K562 (cell line): Measurements from ENCODE around the gene DYRK1A. TPM values are rescaled to one million over a fixed set of nuclear protein-coding genes. Genes with fewer than 3 reads are reported as not detected.

Experiments
- ATAC-seq: fragments of 200-7000 bp; cut with Tn5 transposase; 3 replicates; pipeline ENCODE4 v1.9.1; 2020; ENCODE audit warnings: moderate library complexity
- BruUV-seq: library from RNA; stranded (reverse); fragments of 400-500 nt; replicated peaks from 2 replicates; lab custom pipeline; 2021; lab: Mats Ljungman, UMichigan
- CTCF ChIA-PET: fragments of 300-600 bp; formaldehyde crosslinking; extraction: SDS; loops from one replicate; lab custom pipeline; 2021; ENCODE audit warnings: low intra/inter-chr PET ratio; lab: Yijun Ruan, JAX
- POLR2A ChIA-PET: fragments of 300-600, 350-650 bp; sonication (Branson Sonifier 250); formaldehyde crosslinking; extraction: SDS; loops from one replicate; lab custom pipeline; 2021; ENCODE audit warnings: antibody characterized with exemption, inconsistent platforms; lab: Yijun Ruan, JAX
- DNase-seq, 4 experiments: peaks; one replicate each; pipeline versions ENCODE4 v3.0.0 to v3.0.0-alpha.2; 2011 to 2018; ENCODE audit warnings: low spot score in 3 of 4, mixed read lengths in 3 of 4; ENCODE audit errors: extremely low read depth in 1 of 4
- FAIRE-seq: peaks from 2 replicates; lab custom pipeline; 2011; peaks lifted over from hg19 to GRCh38; lab: Jason Lieb, UNC
- H2AFZ ChIP-seq: 2 replicates; pipeline ENCODE4 v1.6.0; 2011; ENCODE audit warnings: low read depth, low read length, control low read depth, inconsistent platforms
- H3K27ac ChIP-seq: fragments of 200-600 bp; 3 replicates; pipeline ENCODE4 v1.8.0; 2011; ENCODE audit warnings: low read depth, mild to moderate bottlenecking, control low read depth, inconsistent platforms, low read length, moderate library complexity, mixed read lengths; ENCODE audit errors: extremely low read depth
- H3K27me3 ChIP-seq, 2 experiments: fragments of 300-600 bp in 1 of 2; 2 replicates in 1 of 2; 3 replicates in 1 of 2; pipeline versions ENCODE4 v1.6.0 to v1.8.0; 2011; ENCODE audit warnings: inconsistent platforms in 2 of 2, low read length in 2 of 2, mild to moderate bottlenecking in 1 of 2, mixed read lengths in 1 of 2, moderate library complexity in 1 of 2; ENCODE audit not compliant: control insufficient read depth in 2 of 2, insufficient read depth in 2 of 2
- H3K36me3 ChIP-seq: fragments of 300-600 bp; 3 replicates; pipeline ENCODE4 v1.8.0; 2011; ENCODE audit warnings: mild to moderate bottlenecking, low read length, inconsistent platforms; ENCODE audit not compliant: control insufficient read depth, insufficient read depth
- H3K4me1 ChIP-seq, 2 experiments: fragments of 200-600 bp in 1 of 2; replicated peaks in 1 of 2; 2 replicates in 1 of 2; 3 replicates in 1 of 2; pipeline versions ENCODE4 v1.5.1 to v1.8.0; 2011; ENCODE audit warnings: inconsistent platforms in 2 of 2, low read length in 2 of 2, mild to moderate bottlenecking in 1 of 2, mixed read lengths in 1 of 2, moderate library complexity in 1 of 2; ENCODE audit not compliant: control insufficient read depth in 2 of 2, insufficient read depth in 2 of 2
- H3K4me2 ChIP-seq: 2 replicates; pipeline ENCODE4 v1.6.1; 2011; ENCODE audit warnings: low read length, control low read depth, inconsistent platforms, mixed read lengths; ENCODE audit not compliant: insufficient read depth
- H3K4me3 ChIP-seq: fragments of 200-600 bp; sonication (generic), shearing (Covaris generic); 2 replicates; pipeline ENCODE4 v1.5.1; 2016; ENCODE audit warnings: control low read depth, inconsistent platforms
- H3K79me2 ChIP-seq: fragments of 200-600 bp; 3 replicates; pipeline ENCODE4 v1.8.0; 2011; ENCODE audit warnings: low read length, inconsistent platforms; ENCODE audit not compliant: control insufficient read depth, insufficient read depth
- H3K9ac ChIP-seq, 2 experiments: 2 replicates each; pipeline versions ENCODE4 v1.6.0 to v1.6.1; 2011; ENCODE audit warnings: low read depth in 2 of 2, low read length in 2 of 2, control low read depth in 1 of 2, inconsistent platforms in 1 of 2, mild to moderate bottlenecking in 1 of 2, mixed read lengths in 1 of 2; ENCODE audit not compliant: insufficient read depth in 1 of 2
- H3K9me1 ChIP-seq: one replicate; pipeline ENCODE4 v1.6.0; 2011; ENCODE audit warnings: inconsistent platforms, mild to moderate bottlenecking, low read length, moderate library complexity; ENCODE audit not compliant: control insufficient read depth, insufficient read depth
- H3K9me3 ChIP-seq: replicated peaks from 2 replicates; pipeline ENCODE4 v1.5.1; 2011; ENCODE audit warnings: low read depth, low read length, inconsistent platforms; ENCODE audit not compliant: control insufficient read depth, insufficient read depth
- H4K20me1 ChIP-seq: replicated peaks from 2 replicates; pipeline ENCODE4 v1.6.1; 2011; ENCODE audit warnings: low read length, inconsistent platforms, mixed read lengths; ENCODE audit not compliant: control insufficient read depth, insufficient read depth
- CAMTA2 ChIP-seq: fragments of 250-450 bp; sonication (Bioruptor Pico); conservative IDR thresholded peaks from 2 replicates; pipeline ENCODE4 v1.5.1; 2022
- CEBPG ChIP-seq, 3 experiments: fragments of 200-800 bp in 1 of 3; sonication (Bioruptor generic) in 1 of 3; sonication (generic) in 1 of 3; formaldehyde crosslinking in 1 of 3; IDR thresholded peaks in 2 of 3; conservative IDR thresholded peaks in 1 of 3; 2 replicates each; pipeline versions ENCODE4 v1.6.1 to v1.8.0; 2016 to 2022; ENCODE audit warnings: missing compliant biosample characterization in 2 of 3, missing genetic modification characterization in 2 of 3, mild to moderate bottlenecking in 1 of 3, missing genetic modification reagents in 1 of 3
- CHD2 ChIP-seq: IDR thresholded peaks from 2 replicates; pipeline ENCODE4 v1.6.1; 2011; ENCODE audit warnings: low read depth, low read length
- DMBX1 ChIP-seq: fragments of 250-450 bp; sonication (Bioruptor Pico); IDR thresholded peaks from 2 replicates; pipeline ENCODE4 v1.8.0; 2022; ENCODE audit warnings: inconsistent platforms, mild to moderate bottlenecking, moderate library complexity, borderline replicate concordance
- DPF2 ChIP-seq: fragments of 450-650 bp; IDR thresholded peaks from 2 replicates; pipeline ENCODE4 v1.6.1; 2016
- EP400 ChIP-seq: fragments of 450-650 bp; IDR thresholded peaks from 2 replicates; pipeline ENCODE4 v1.6.1; 2017; ENCODE audit warnings: antibody characterized with exemption, mild to moderate bottlenecking, moderate library complexity
- FOXJ2 ChIP-seq: fragments of 200-800 bp; sonication (Bioruptor generic); IDR thresholded peaks from 2 replicates; pipeline ENCODE4 v1.6.1; 2016; ENCODE audit warnings: missing genetic modification characterization, missing compliant biosample characterization
- GABPB1 ChIP-seq: sonication (generic); formaldehyde crosslinking; IDR thresholded peaks from 2 replicates; pipeline ENCODE4 v1.8.0; 2022; ENCODE audit warnings: mild to moderate bottlenecking, missing genetic modification reagents
- GTF2A2 ChIP-seq: IDR thresholded peaks from 2 replicates; pipeline ENCODE4 v1.6.1; 2016; ENCODE audit warnings: mild to moderate bottlenecking, missing genetic modification characterization, missing compliant biosample characterization
- LCOR ChIP-seq: sonication (generic); formaldehyde crosslinking; IDR thresholded peaks from 2 replicates; pipeline ENCODE4 v1.8.0; 2022; ENCODE audit warnings: mild to moderate bottlenecking, missing genetic modification reagents
- MAFG ChIP-seq: fragments of 450-650 bp; conservative IDR thresholded peaks from 2 replicates; pipeline ENCODE4 v1.6.1; 2016; ENCODE audit warnings: missing genetic modification characterization, missing compliant biosample characterization
- NUFIP1 ChIP-seq: fragments of 450-650 bp; IDR thresholded peaks from 2 replicates; pipeline ENCODE4 v1.6.1; 2018; ENCODE audit not compliant: partially characterized antibody
- POLR2H ChIP-seq: IDR thresholded peaks from 2 replicates; pipeline ENCODE4 v1.6.1; 2016; ENCODE audit warnings: missing genetic modification characterization, low read depth, mild to moderate bottlenecking, control low read depth, missing compliant biosample characterization, moderate library complexity
- RNF2 ChIP-seq: sonication (generic); IDR thresholded peaks from 2 replicates; pipeline ENCODE4 v1.6.1; 2016
- SAFB2 ChIP-seq: fragments of 200-400 bp; formaldehyde crosslinking; IDR thresholded peaks from 2 replicates; pipeline ENCODE4 v1.6.1; 2018; ENCODE audit warnings: borderline replicate concordance, low read length, low read depth, moderate library complexity; ENCODE audit not compliant: severe bottlenecking
- SMARCB1 ChIP-seq: IDR thresholded peaks from 2 replicates; pipeline ENCODE4 v1.6.1; 2011; ENCODE audit warnings: improper control_type of control experiment, low read depth; ENCODE audit not compliant: insufficient read length
- STAT6 ChIP-seq: sonication (generic); formaldehyde crosslinking; IDR thresholded peaks from 2 replicates; pipeline ENCODE4 v1.8.1; 2023; ENCODE audit warnings: mild to moderate bottlenecking, missing genetic modification reagents
- TEAD2 ChIP-seq: fragments of 450-650 bp; IDR thresholded peaks from 2 replicates; pipeline ENCODE4 v1.6.1; 2016; ENCODE audit warnings: missing genetic modification characterization, control low read depth, missing compliant biosample characterization
- THRA ChIP-seq: fragments of 450-650 bp; IDR thresholded peaks from 2 replicates; pipeline ENCODE4 v1.6.1; 2017; ENCODE audit warnings: mild to moderate bottlenecking, moderate library complexity
- WHSC1 ChIP-seq: IDR thresholded peaks from one replicate; pipeline ENCODE4 v1.6.1; 2012; ENCODE audit warnings: low read length, control low read depth, inconsistent platforms
- ZNF134 ChIP-seq: fragments of 250-450 bp; sonication (Bioruptor Pico); conservative IDR thresholded peaks from 2 replicates; pipeline ENCODE4 v1.4.0; 2020
- ZNF23 ChIP-seq: fragments of 250-450 bp; sonication (Bioruptor Pico); IDR thresholded peaks from 2 replicates; pipeline ENCODE4 v1.4.0; 2020; ENCODE audit warnings: mild to moderate bottlenecking
- WGBS: fragments of 100-300 bp; shearing (Covaris generic); methylation state at CpG from one replicate; pipeline ENCODE4 v1.1.6; 2016; ENCODE audit warnings: low coverage, mixed read lengths; ENCODE audit not compliant: insufficient coverage; ENCODE audit errors: missing lambda C conversion rate; 5-methylcytosine and 5-hydroxymethylcytosine counted together
- in situ Hi-C: fragments of 300-500 bp; cut with MboI; formaldehyde crosslinking; loops from 4 replicates; pipeline ENCODE4 v1.15.0; 2018; ENCODE audit warnings: inconsistent platforms, mixed read lengths
- intact Hi-C: fragments of 100-400 bp; cut with micrococcal nuclease; formaldehyde crosslinking; loops from 2 replicates; pipeline ENCODE4 v1.14.2; 2022
- polyA plus RNA-seq, 8 experiments: library from polyadenylated mRNA; depleted of rRNA in 4 of 8; stranded (reverse) in 5 of 8; unstranded in 3 of 8; fragments of >200 nt; fragmentation: Nextera tagmentation in 2 of 8; fragmentation: Illumina TruSeq in 1 of 8; extraction: Ambion mirVana in 2 of 8; extraction: Trizol in 1 of 8; gene quantifications; 2 replicates each; pipeline versions ENCODE4 v1.2.1 to v1.2.3, GENCODE V29; 2011 to 2014; ENCODE audit warnings: inconsistent platforms in 1 of 8, missing spikeins in 1 of 8
- total RNA-seq, 7 experiments: library from RNA; depleted of rRNA in 6 of 7; stranded (reverse); fragments of >200 nt in 6 of 7; fragmentation: Illumina TruSeq in 2 of 7; extraction: Trizol in 2 of 7; gene quantifications; 2 replicates each; pipeline versions ENCODE4 v1.2.1 to v1.2.3, GENCODE V29; 2011 to 2021; ENCODE audit warnings: low replicate concordance in 1 of 7

DYRK1A gene
- total and polyA plus RNA-seq, 9 of the 15 experiments (the other 6 are each of a cell fraction or from before 2014, with no cell fraction given) = 3.7 to 64.8 (median 42.3) TPM

GRCh38 chr21:37371041-37371397 is 4.4 kb downstream of the DYRK1A start:
- BruUV-seq = no TSS peak
- Histone ChIP-seq H3K79me2 (peaks cover 95% of the 10 kb centered on the region), H3K36me3 (peaks cover 10% of the 10 kb centered on the region; the same call in 2 of the 3 replicates), H3K27ac (peak overlapping the region; percentile 97), H2AFZ (no peak overlapping the region), H3K9me1 (no peaks in the 10 kb centered on the region), H3K4me1 (peaks cover 18 to 38% of the 10 kb centered on the region in 2 experiments), H3K9me3 (no peaks in the 10 kb centered on the region), H3K4me2 (peak overlapping the region; percentile 80), H3K9ac (peak overlapping the region in 1 of 2 experiments; percentile 95; a peak in 2 of 4 replicates), H3K4me3 (peak overlapping the region; percentile 88), H4K20me1 (peaks cover 23% of the 10 kb centered on the region), H3K27me3 (no peaks in the 10 kb centered on the region)
- ChIA-PET POLR2A (interaction anchor here (0.8 to 10.5 kb wide), 7 partner anchors 12 to 303 kb away, joined by 3 to 109 read pairs (median 4); no protein-coding TSS in a partner anchor), CTCF (no interaction called here)
- FAIRE-seq (no peak), ATAC-seq (no peak), DNase-seq (no peak)
- WGBS = 28% methylated on average over 2 of the region's 2 CpGs
- in situ Hi-C loops (no loop called here), intact Hi-C loops (loop anchor here (2.0 to 10.0 kb wide), 3 partner anchors 66 to 286 kb away; partner anchors contain the start of gene VPS26C)
- no peak for TF ChIP-seq DMBX1
- TF ChIP-seq MAFG (tag) = no peak
- no peak for TF ChIP-seq ZNF134 (CRISPR knock-in tag)
- peak; percentile 78 for TF ChIP-seq SMARCB1
- no peak for TF ChIP-seq TEAD2 (tag)
- no peak for TF ChIP-seq EP400
- TF ChIP-seq SAFB2 = no peak
- 0 out of 2 replicates have a peak, but pooled peaks have one; percentile 0 for TF ChIP-seq GABPB1 (CRISPR knock-in tag)
- no peak for TF ChIP-seq STAT6 (CRISPR knock-in tag)
- TF ChIP-seq POLR2H (tag) = 0 out of 2 replicates have a peak, but pooled peaks have one; percentile 39
- no peak for TF ChIP-seq THRA
- TF ChIP-seq GTF2A2 (tag) = no peak
- TF ChIP-seq CHD2 = no peak
- TF ChIP-seq ZNF23 (CRISPR knock-in tag) = no peak
- no peak for TF ChIP-seq WHSC1
- no peak for TF ChIP-seq CAMTA2 (CRISPR knock-in tag)
- TF ChIP-seq FOXJ2 (tag) = no peak
- TF ChIP-seq RNF2 = no peak
- TF ChIP-seq DPF2 = peak; percentile 28; the same call in 1 of the 2 replicates
- no peak for TF ChIP-seq CEBPG (CRISPR knock-in tag; IDR thresholded peaks at IDR 0.05)
- peak; percentile 58 to 62 for TF ChIP-seq CEBPG (tag; conservative IDR thresholded peaks at IDR 0.05 in 1 of 2, IDR thresholded peaks at IDR 0.05 in 1 of 2)
- no peak for TF ChIP-seq NUFIP1
- TF ChIP-seq LCOR = no peak
